Neuronal stem cell (in vitro differentiated cells): ENCODE measurements around the gene MKRN2.

ENCODE experiments used
- DNase-seq: peaks from one replicate; pipeline ENCODE4 v3.0.0-alpha.2; 2013; ENCODE audit warnings: low spot score
- H2AFZ ChIP-seq: one replicate; pipeline ENCODE4 v1.6.1; 2013; ENCODE audit warnings: mild to moderate bottlenecking, low read length, inconsistent platforms
- H2AK5ac ChIP-seq: 2 replicates; pipeline ENCODE4 v1.6.1; 2013; ENCODE audit warnings: low read depth, mild to moderate bottlenecking, inconsistent platforms, low read length, moderate library complexity, mixed read lengths
- H2BK120ac ChIP-seq: 2 replicates; pipeline ENCODE4 v1.6.1; 2013; ENCODE audit warnings: low read depth, mild to moderate bottlenecking, inconsistent platforms, low read length, moderate library complexity, mixed read lengths
- H2BK12ac ChIP-seq: one replicate; pipeline ENCODE4 v1.6.1; 2013; ENCODE audit warnings: low read length, inconsistent platforms
- H2BK15ac ChIP-seq: 2 replicates; pipeline ENCODE4 v1.6.1; 2013; ENCODE audit warnings: mild to moderate bottlenecking, low read length, inconsistent platforms, mixed read lengths
- H2BK5ac ChIP-seq: one replicate; pipeline ENCODE4 v1.6.1; 2013; ENCODE audit warnings: inconsistent platforms, mild to moderate bottlenecking, low read length, moderate library complexity
- H3K14ac ChIP-seq: one replicate; pipeline ENCODE4 v1.6.1; 2013; ENCODE audit warnings: low read length, inconsistent platforms
- H3K18ac ChIP-seq: 2 replicates; pipeline ENCODE4 v1.6.1; 2013; ENCODE audit warnings: low read length, inconsistent platforms
- H3K23ac ChIP-seq: 2 replicates; pipeline ENCODE4 v1.6.1; 2013; ENCODE audit warnings: low read depth, mild to moderate bottlenecking, mixed read lengths, low read length, inconsistent platforms; ENCODE audit not compliant: poor library complexity
- H3K27ac ChIP-seq: replicated peaks from 3 replicates; pipeline ENCODE4 v1.5.1; 2013; ENCODE audit warnings: low read length, inconsistent platforms
- H3K27me3 ChIP-seq, 3 experiments: 2 replicates each; pipeline ENCODE4 v1.6.1; 2013; ENCODE audit warnings: low read length in 3 of 3, mild to moderate bottlenecking in 2 of 3, inconsistent platforms in 1 of 3, low read depth in 1 of 3, mixed read lengths in 1 of 3, moderate library complexity in 1 of 3; ENCODE audit not compliant: control insufficient read depth in 3 of 3, insufficient read depth in 3 of 3
- H3K36me3 ChIP-seq, 2 donors: replicated peaks in 1 of 2; 2 replicates each; pipeline ENCODE4 v1.6.1; 2013; ENCODE audit warnings: low read length in 2 of 2; ENCODE audit not compliant: control insufficient read depth in 2 of 2, insufficient read depth in 2 of 2
- H3K4ac ChIP-seq: 2 replicates; pipeline ENCODE4 v1.6.1; 2013; ENCODE audit warnings: inconsistent platforms, mild to moderate bottlenecking, low read length, moderate library complexity
- H3K4me1 ChIP-seq, 2 donors: 1 replicate in 1 of 2; 2 replicates in 1 of 2; pipeline ENCODE4 v1.6.1; 2013; ENCODE audit warnings: low read length in 2 of 2, low read depth in 1 of 2; ENCODE audit not compliant: control insufficient read depth in 2 of 2, insufficient read depth in 1 of 2
- H3K4me2 ChIP-seq: one replicate; pipeline ENCODE4 v1.6.1; 2013; ENCODE audit warnings: mild to moderate bottlenecking, low read length, inconsistent platforms; ENCODE audit not compliant: insufficient read depth, poor library complexity, severe bottlenecking
- H3K4me3 ChIP-seq, 2 donors: 2 replicates each; pipeline ENCODE4 v1.5.1; 2013; ENCODE audit warnings: low read length in 2 of 2, mild to moderate bottlenecking in 2 of 2, inconsistent platforms in 1 of 2, moderate library complexity in 1 of 2
- H3K79me1 ChIP-seq: one replicate; pipeline ENCODE4 v1.6.1; 2013; ENCODE audit warnings: low read depth, mild to moderate bottlenecking, inconsistent platforms, low read length, moderate library complexity
- H3K9ac ChIP-seq: one replicate; pipeline ENCODE4 v1.6.1; 2013; ENCODE audit warnings: mild to moderate bottlenecking, low read depth, low read length, inconsistent platforms; ENCODE audit not compliant: poor library complexity
- H3K9me3 ChIP-seq, 2 donors: replicated peaks in 1 of 2; 2 replicates each; pipeline versions ENCODE3 to v1.6.1; 2013; ENCODE audit warnings: low read length in 2 of 2, mild to moderate bottlenecking in 2 of 2, inconsistent platforms in 1 of 2, low read depth in 1 of 2, mixed read lengths in 1 of 2, moderate library complexity in 1 of 2; ENCODE audit not compliant: control insufficient read depth in 2 of 2, insufficient read depth in 1 of 2
- H4K8ac ChIP-seq: one replicate; pipeline ENCODE4 v1.6.1; 2013; ENCODE audit warnings: low read depth, mild to moderate bottlenecking, inconsistent platforms, low read length, moderate library complexity
- H4K91ac ChIP-seq: one replicate; pipeline ENCODE4 v1.6.1; 2013; ENCODE audit warnings: low read length, low read depth, mild to moderate bottlenecking, inconsistent platforms; ENCODE audit not compliant: poor library complexity
- WGBS, 2 donors: extraction: QIAGEN DNeasy Blood & Tissue Kit; methylation state at CpG; one replicate each; pipeline ENCODE4 v1.1.7; 2013; ENCODE audit warnings: missing lambda C conversion rate in 2 of 2, mixed read lengths in 1 of 2; ENCODE audit not compliant: insufficient read length in 2 of 2, insufficient replicate concordance in 1 of 2; ENCODE audit errors: extremely low coverage in 2 of 2; 5-methylcytosine and 5-hydroxymethylcytosine counted together

MKRN2 gene

GRCh38 chr3:12584083-12584482, 27.2 kb downstream of the MKRN2 start:
- Histone ChIP-seq H3K23ac (no peak overlapping the region), H2BK120ac (no peak overlapping the region), H4K8ac (no peak overlapping the region), H3K27me3 (no peaks in the 10 kb centered on the region), H2AK5ac (no peak overlapping the region), H2AFZ (no peak overlapping the region), H3K79me1 (peaks cover 2% of the 10 kb centered on the region), H3K4me1 (no peaks in the 10 kb centered on the region), H3K14ac (no peak overlapping the region), H2BK15ac (no peak overlapping the region), H3K9ac (no peak overlapping the region), H3K4me3 (no peak overlapping the region), H3K4me2 (no peak overlapping the region), H3K36me3 (peaks cover 49 to 96% of the 10 kb centered on the region in 2 donors), H3K27ac (no peak overlapping the region), H3K4ac (no peak overlapping the region), H4K91ac (no peak overlapping the region), H3K18ac (no peak overlapping the region), H2BK12ac (no peak overlapping the region), H2BK5ac (no peak overlapping the region), H3K9me3 (no peaks in the 10 kb centered on the region)
- DNase-seq, result no peak
- WGBS, 2 donors, result no CpG with 5 or more reads among the region's 2 CpGs

DNA sequence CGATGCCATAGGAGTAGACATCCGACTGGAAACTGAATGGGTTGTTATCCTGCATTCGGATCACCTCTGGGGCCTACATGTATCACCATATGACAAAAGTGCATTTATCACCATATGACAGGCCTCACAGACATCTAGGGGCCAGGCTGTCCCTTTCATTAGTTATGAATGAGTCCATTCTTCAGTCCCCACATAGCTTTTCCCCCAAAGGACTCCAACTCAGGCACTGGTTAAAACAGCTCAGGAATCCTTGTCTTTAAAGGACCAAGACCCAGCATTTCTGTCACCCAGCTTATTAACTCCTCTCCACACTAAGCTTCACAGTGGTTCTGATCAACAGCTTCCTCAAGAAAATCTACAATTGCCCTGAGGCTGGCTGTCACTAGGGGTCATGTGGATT, 28.3 kb downstream of the MKRN2 start:
- no peak overlapping the region for H3K14ac ChIP-seq
- H2AK5ac ChIP-seq, result no peak overlapping the region
- no peak overlapping the region for H3K18ac ChIP-seq
- H2BK120ac ChIP-seq, result no peak overlapping the region
- H4K8ac ChIP-seq, result no peak overlapping the region
- no peak overlapping the region for H2BK5ac ChIP-seq
- no peak overlapping the region for H4K91ac ChIP-seq
- H3K4me2 ChIP-seq, result no peak overlapping the region
- no peak overlapping the region for H2BK15ac ChIP-seq
- H3K9me3 ChIP-seq, result no peaks in the 10 kb centered on the region
- H3K9ac ChIP-seq, result no peak overlapping the region
- no peak overlapping the region for H3K27ac ChIP-seq
- no peak overlapping the region for H2BK12ac ChIP-seq
- H3K4me3 ChIP-seq, result no peak overlapping the region
- DNase-seq, result no peak
- peaks cover 2% of the 10 kb centered on the region for H3K79me1 ChIP-seq
- H3K23ac ChIP-seq, result no peak overlapping the region
- no peak overlapping the region for H2AFZ ChIP-seq
- H3K36me3 ChIP-seq, result peaks cover 49 to 94% of the 10 kb centered on the region in 2 donors
- no peaks in the 10 kb centered on the region for H3K4me1 ChIP-seq
- H3K27me3 ChIP-seq, result no peaks in the 10 kb centered on the region
- WGBS, 2 donors, result no CpG with 5 or more reads among the region's 3 CpGs
- H3K4ac ChIP-seq, result no peak overlapping the region

DNA sequence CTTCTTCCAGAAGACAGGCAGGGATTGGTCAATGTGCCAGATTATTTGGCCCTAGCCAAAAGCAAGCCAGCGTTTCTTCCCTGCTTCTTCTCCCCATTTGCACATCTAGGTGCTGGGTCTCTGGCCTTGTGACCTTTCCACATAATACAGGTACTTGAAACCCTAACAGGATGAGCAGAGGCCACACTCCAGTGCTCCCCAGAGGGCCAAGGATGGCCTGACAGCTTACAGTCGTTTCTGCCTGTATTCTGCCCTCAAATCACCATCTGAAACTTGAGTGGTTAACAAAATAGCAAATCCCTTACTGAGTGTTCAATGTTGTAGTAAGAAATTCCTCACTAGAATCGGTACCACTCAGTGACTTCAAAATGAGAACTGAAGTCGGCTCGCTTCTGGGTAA, 29.1 kb downstream of the MKRN2 start:
- H2BK120ac ChIP-seq, result no peak overlapping the region
- peaks cover 53 to 96% of the 10 kb centered on the region in 2 donors for H3K36me3 ChIP-seq
- H3K79me1 ChIP-seq, result peaks cover 2% of the 10 kb centered on the region
- no peak overlapping the region for H3K27ac ChIP-seq
- H4K91ac ChIP-seq, result no peak overlapping the region
- H2BK5ac ChIP-seq, result no peak overlapping the region
- H3K4me1 ChIP-seq, result no peaks in the 10 kb centered on the region
- no peak overlapping the region for H2AK5ac ChIP-seq
- no peak overlapping the region for H3K4me2 ChIP-seq
- H3K27me3 ChIP-seq, result no peaks in the 10 kb centered on the region
- H4K8ac ChIP-seq, result no peak overlapping the region
- H3K18ac ChIP-seq, result no peak overlapping the region
- H2BK15ac ChIP-seq, result no peak overlapping the region
- no peak overlapping the region for H2BK12ac ChIP-seq
- no peak overlapping the region for H3K14ac ChIP-seq
- no peak overlapping the region for H2AFZ ChIP-seq
- no peak overlapping the region for H3K23ac ChIP-seq
- H3K4ac ChIP-seq, result no peak overlapping the region
- H3K4me3 ChIP-seq, result no peak overlapping the region
- no CpG with 5 or more reads among the region's 5 CpGs for WGBS, 2 donors
- no peak overlapping the region for H3K9ac ChIP-seq
- DNase-seq, result no peak
- no peaks in the 10 kb centered on the region for H3K9me3 ChIP-seq

DNA sequence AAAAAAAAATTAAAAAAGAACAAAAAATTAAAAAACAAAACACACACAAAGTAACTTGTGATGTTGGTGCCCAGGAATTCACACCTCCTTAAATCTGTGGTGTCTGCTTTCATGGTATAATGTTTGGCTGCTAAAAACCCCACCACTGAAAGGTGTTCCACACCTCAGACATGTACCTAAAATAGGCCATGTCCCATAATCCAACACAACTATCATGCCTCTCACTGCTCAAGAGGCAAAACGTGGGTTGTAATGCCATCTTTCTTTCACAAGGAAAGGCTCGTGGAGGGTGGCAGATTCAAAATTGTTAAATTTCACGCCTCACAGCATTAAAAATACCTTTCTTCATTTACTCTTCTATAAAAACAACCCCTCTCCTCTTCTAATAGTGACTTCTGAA, 29.5 kb downstream of the MKRN2 start:
- Histone ChIP-seq H4K91ac (no peak overlapping the region), H3K4ac (no peak overlapping the region), H2BK120ac (no peak overlapping the region), H3K27ac (no peak overlapping the region), H3K9ac (no peak overlapping the region), H3K14ac (no peak overlapping the region), H3K79me1 (peaks cover under 1% of the 10 kb centered on the region), H2BK15ac (no peak overlapping the region), H3K23ac (no peak overlapping the region), H4K8ac (no peak overlapping the region), H2AK5ac (no peak overlapping the region), H3K27me3 (no peaks in the 10 kb centered on the region), H3K4me2 (no peak overlapping the region), H3K18ac (no peak overlapping the region), H3K4me3 (no peak overlapping the region), H3K36me3 (peaks cover 52 to 96% of the 10 kb centered on the region in 2 donors), H3K9me3 (no peaks in the 10 kb centered on the region), H2BK12ac (no peak overlapping the region), H2BK5ac (no peak overlapping the region), H3K4me1 (no peaks in the 10 kb centered on the region), H2AFZ (no peak overlapping the region)
- no peak for DNase-seq
- 100% methylated on average over 1 of the region's 3 CpGs; no CpG with 5 or more reads in 1 of the 2 donors for WGBS, 2 donors
